ENCODE measurements around the gene PPP2R5D.

DNA sequence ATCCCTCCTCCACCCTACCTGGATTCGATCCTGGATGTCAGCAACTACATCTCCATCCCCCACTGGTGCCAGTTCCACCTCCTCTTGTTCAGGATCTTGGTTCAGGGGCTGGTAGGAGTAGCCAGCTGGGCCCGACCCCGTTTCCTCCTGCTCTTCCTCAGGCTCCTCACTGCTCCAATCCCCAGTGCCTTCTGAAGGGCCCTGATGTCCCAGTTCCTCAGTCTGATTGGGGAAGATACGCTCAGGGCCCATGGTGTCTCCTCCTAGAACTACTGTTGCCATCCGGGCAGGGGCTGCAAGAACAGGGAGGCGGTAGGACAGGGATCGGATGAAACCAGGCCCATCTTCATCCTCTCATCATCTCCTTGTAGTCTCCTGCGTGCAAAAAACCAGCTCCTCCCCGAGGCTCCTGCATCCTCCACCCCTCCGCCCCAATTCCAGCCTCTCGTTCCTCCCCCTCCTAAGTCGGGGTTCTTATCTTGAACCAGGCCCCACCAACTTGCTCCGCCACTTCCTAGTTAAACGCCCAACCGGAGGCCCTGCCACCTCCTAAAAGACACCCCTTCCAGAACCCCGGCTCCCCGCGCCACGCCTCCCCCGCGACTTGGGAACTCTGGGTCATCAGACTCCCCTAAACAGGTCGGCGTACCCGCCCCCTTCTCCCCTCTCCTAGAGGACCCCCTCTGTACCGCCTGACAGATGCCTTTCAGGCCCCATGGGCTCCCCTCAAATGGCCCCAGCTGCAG is 28.9 kb downstream of the PPP2R5D start:
- TF ChIP-seq SUZ12 (IDR thresholded peaks at IDR 0.05; ENCODE audit: extremely low read depth, insufficient read depth, insufficient read length) (no peak), ZNF274 (IDR thresholded peaks at IDR 0.05; ENCODE audit: low read depth, low read length) (no peak), YY1 (IDR thresholded peaks at IDR 0.05; ENCODE audit: insufficient read depth, insufficient read length) (no peak)

Measured in NT2/D1 (cell line).